Neural cell (in vitro differentiated cells): ENCODE results near the gene PTGR3.

ENCODE experiments used
- EP300 ChIP-seq: fragments of 450-650 bp; conservative IDR thresholded peaks from 2 replicates; pipeline ENCODE4 v1.6.1; 2014; ENCODE audit warnings: antibody characterized with exemption, mild to moderate bottlenecking, moderate library complexity; ENCODE audit not compliant: poor library complexity, severe bottlenecking
- EZH2 ChIP-seq: fragments of 200-600, 300-800 bp; shearing (Covaris generic), sonication (generic); IDR thresholded peaks from 2 replicates; pipeline ENCODE4 v1.6.1; 2014; ENCODE audit warnings: antibody characterized with exemption, low read length, borderline replicate concordance, mild to moderate bottlenecking; ENCODE audit not compliant: insufficient read depth, poor library complexity, severe bottlenecking

GRCh38 chr18:75198036-75198435 lies 10.9 kb downstream of the PTGR3 start:
- no peak for TF ChIP-seq EP300
- no peak for TF ChIP-seq EZH2
